Stimulated activated CD8-positive, alpha-beta memory T cell treated with anti-CD3 and anti-CD28 coated beads, Interleukin-7, amount 100 ng/mL, for 48 hours (primary cell): Measurements from ENCODE around the gene EPHA4.

Experiments
- DNase-seq, 2 donors: peaks; one replicate each; pipeline ENCODE4 v3.0.0-alpha.2; 2020; ENCODE audit warnings: low read depth in 1 of 2; ENCODE audit errors: extremely low read depth in 1 of 2

Gene EPHA4

DNA sequence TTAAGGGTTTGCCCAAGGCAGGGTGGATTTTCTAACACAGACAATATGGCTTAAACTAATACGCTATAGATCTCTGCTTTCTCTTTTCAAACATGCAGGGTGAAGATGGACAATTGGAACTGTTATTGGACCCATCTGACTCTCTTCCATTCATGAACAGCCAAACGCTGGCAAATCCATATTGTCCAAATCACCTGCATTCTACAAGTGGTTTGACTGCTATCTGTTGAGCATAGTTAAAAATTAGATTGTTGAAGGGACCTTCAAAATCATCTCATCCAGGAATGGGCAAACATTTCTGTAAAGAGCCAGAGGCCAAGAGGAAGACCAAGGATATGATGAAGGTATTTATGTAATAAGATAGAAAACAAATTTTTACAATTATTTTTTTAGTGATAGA is 65.6 kb downstream of the EPHA4 start:
- no peak for DNase-seq

DNA sequence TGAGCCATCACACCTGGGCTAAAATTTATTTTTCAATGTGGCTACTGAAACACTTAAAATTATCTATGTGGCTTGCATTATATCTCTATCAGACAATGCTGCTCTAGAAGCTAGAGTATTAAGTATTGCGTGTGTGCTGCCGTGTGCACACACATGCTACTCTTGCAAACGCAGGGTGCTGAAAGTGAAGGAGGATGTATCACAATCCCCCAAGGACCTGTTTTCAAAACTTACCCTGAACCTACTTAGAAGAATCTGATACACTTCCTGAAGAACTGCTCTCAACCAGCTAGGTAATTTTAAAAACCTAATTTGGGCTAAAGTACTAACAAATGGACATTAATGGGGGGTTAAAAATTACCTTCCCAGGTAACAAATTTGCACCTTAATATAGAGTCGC is 66.5 kb downstream of the EPHA4 start:
- no peak for DNase-seq

DNA sequence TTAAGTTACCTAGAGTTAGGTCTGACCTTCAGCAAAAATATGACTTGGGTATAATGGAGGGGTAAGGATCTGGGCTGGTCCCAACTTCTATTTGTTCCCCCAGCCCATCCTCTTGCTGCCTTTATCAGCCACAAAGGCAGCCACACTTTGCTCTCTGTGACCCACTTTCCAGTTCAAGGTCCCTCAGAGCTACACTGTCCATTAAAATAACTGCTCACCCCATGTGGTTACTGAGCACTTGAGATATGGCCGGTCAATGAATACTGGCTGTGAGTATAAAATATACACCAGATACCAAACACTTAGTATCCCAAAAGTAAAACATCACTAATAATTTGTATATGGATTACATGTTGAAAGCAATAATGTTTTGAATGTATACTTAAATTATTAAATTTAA is 67.2 kb downstream of the EPHA4 start:
- no peak for DNase-seq

DNA sequence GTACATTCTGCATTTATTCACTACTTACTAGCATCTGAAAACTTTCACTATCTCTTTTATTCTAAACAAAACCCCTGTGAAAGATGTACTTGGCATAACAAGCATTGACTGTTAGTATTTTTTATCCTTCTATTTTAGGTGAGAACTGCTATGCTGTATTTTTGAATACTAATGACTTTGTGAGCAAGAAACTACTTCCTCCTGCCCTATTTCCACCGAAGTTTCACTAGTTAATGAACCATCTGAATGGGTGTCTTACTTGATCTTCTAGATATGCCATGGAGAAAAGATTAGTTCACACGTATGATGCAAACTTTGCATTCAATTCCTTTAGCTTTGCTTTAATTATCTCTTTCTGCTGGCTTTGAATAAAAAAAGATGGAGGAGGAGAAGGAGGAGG is 68.1 kb downstream of the EPHA4 start:
- DNase-seq, result no peak

DNA sequence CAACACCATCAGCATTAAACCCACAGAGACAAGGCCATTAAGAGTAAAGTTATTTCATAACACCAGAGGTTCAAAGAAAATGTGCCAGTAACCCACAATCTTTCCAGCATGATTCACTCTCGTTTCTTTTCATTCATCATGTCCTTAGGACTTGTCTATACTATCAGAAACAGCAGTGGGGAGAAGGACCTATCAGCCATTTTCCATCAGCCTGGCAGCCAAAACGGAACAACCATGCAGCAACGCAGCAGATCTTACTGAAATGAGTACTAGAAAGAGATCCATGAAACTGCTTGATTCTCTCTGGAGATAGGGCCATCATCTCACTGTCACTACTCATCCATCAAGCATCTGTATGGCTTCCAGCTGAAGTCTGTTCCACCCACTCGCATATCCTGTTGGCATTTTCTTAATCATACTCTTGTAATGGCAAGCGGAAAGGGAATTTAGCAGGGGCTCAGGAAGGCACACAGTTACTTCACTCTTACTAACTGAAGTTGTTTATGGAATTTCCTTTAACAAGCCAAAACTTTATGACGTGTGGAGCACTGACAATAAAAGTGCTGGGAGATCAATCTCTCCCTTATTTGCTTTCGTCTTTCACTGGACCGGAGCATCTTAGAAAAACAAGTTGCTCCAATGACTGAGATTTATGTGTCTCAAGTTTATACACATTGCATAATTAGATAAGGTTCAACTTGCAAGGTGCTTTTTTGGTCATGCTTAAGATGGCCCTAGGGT is 69.7 kb downstream of the EPHA4 start:
- peak in 1 of 2 donors; percentile 11 for DNase-seq

DNA sequence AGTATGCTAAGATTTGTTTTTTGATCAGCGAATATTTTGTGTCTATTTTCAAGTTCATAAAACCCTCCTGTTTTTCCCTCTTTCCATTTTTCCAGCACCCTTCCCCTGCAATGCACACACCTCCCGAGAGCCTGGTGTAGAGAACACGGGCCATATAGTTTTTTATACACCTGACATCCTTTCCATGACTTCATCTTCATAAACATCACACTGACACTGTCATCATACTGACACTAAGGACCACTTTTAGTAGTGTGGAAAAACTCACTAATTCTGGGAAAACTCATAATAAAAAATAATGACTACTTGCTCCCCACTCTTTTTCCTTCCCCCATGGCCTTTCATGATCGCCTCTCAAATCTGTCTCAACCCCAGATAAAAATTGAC is 70.2 kb downstream of the EPHA4 start:
- DNase-seq, result no peak

DNA sequence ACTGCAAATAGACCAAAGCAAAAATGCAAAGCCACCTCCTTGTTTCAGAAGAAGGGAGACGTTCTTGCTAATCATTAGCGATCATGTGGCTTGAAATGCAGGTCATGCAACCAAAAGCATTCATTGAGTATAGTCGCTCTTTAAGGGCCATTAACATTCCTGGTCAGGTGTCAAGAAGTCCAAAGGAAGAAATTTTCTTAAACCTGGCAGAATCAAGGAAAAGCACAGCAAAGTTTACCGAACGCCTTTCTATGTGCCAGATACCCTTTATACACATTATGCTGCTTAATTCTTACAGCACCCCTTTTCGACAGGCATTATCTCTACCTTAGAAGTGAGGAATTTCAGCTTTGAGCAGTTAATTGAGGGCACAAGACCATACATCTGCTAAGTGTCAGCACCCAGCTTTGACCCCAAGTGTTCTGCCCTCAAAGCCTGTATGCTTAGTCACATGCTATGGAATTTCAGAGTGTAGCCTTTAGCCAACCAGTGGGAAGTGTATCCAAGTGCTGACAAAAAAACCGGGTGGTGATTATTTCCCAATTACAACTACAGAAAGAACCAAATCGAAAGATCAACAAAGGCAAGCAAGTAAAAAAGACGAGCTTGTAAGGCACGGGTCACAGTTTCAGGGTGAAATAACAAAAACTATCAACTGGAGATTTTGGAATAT is 70.8 kb downstream of the EPHA4 start:
- DNase-seq, result no peak

DNA sequence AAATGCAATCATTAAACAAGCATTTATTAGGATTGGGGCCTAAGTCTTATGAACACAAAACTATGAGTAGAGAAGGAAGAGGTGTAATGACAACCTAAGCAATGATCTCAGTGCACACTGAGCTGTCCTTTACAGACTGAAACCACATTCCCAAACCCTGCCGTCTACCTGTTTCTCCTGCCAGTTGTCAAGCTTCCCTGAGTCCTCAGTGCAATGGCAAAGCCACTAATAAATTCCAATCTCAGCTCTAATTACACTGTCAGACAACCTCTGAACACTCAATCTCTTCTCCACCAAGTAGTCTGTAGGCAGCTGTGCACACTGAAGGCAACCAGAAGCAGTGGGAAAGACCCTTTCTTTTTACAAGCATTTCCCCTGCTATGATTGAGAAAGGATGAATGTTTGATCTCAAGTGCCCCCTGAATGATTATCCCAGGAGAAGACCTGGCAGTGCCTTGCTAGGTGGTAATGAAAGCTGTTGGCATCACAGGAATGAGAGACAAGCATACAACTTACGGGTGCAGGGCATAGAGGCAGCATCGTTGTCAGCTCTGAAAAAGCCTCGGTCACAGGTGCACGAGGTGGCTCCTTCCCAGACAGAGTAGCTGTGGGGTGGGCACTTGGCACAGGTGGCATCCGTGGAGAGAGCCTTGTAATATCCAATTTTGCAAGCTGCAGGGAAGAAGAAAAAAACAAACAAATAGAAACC is 71.4 kb downstream of the EPHA4 start:
- no peak for DNase-seq

DNA sequence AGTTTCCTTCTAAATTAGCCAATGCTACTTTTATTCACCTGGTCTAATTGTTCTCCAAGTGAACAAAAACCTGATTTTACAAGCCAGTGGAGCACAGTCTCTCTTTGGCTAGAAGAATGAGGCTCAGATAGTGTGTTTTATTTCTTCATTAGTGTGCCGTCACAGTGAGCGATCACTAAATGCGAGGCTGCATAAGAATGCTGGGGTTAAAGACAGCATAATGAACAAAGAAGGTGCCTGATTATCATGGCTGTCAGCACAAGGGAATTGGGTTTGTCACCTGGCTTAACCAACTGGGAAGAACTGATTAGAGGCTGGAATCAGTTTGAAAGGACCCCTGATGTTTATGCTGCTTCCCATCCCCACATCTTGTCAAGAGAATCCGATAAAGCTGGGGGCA is 76.4 kb downstream of the EPHA4 start:
- no peak for DNase-seq

DNA sequence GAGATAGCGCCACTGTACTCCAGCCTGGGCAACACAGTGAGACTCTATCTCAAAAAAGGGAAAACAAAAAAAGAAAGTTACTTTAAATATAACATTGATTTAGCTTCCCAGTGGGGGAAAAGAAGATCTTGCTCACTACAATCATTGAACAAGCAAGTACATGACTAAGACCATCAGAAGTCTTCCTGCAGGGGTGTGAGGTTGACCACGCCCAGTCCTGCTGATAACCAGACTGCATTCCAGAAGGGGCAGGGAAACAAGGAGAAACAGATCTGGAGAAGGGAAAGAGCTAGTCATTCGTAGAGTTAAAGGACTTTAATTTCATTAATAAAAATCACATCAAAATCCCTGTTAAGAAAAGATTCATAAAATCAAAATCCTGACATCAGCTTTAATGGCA is 77.5 kb downstream of the EPHA4 start:
- DNase-seq, result no peak

DNA sequence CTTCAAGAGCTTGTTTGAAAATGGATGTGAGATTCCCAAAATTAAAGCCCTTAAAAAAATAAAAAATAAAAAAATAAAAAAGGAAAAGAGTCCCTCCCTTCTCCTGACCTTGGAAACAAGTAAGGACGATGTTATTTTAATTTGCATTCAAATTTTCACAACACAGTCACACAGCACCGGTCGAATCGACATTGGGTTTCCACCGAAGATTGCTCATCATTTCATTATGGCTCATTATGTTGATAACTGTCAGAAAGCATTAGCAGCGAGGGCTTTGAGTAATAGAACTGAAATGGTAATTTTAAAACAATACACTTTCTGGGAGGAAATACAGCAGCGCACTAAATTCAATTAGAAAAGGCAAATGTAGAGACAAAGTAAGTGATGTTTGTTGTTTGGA is 78.7 kb downstream of the EPHA4 start:
- DNase-seq, result no peak

DNA sequence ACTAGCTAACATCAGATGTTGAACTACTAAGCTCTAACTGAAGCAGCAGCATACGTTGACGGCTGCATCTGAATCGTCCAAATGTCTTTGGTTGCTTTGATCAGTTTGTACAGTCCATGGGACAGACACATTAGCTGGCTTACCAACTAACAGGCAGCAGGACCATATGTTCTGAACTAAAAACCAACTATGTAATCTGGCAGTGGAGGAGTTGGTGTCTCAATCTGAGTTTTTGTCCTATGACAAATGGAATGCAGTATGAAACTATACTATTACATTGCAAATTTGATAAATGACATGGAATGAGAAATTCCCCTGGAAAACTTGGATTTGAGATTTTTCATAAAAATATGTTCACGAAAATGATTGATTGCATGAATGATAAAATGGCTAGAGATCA is 79.5 kb downstream of the EPHA4 start:
- no peak for DNase-seq

DNA sequence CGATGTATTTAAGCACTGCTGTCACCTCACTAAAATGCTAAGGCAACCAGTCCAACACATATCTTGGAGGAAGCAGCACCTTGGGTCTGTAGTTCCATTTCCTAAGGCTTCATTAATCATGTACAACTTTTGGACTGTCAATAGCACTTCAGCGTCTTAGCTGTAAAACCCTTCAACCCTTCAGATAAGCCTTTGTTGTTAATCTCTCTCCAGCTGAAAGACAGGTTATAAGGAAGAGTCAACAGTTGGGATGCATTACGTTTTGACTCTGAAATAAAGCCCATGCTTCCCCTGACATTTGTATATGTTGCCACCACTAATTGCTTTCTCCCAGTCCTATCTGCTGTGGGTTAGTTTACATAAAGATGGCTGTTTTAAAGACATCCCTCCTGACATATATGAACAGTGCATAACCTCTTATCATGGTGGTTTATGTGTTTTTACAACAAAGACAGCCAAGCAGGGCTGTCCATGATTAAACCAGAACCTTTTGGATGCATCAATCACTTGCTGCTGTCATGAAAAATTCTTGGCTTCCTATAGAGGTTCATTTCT is 81.5 kb downstream of the EPHA4 start:
- DNase-seq, result no peak

DNA sequence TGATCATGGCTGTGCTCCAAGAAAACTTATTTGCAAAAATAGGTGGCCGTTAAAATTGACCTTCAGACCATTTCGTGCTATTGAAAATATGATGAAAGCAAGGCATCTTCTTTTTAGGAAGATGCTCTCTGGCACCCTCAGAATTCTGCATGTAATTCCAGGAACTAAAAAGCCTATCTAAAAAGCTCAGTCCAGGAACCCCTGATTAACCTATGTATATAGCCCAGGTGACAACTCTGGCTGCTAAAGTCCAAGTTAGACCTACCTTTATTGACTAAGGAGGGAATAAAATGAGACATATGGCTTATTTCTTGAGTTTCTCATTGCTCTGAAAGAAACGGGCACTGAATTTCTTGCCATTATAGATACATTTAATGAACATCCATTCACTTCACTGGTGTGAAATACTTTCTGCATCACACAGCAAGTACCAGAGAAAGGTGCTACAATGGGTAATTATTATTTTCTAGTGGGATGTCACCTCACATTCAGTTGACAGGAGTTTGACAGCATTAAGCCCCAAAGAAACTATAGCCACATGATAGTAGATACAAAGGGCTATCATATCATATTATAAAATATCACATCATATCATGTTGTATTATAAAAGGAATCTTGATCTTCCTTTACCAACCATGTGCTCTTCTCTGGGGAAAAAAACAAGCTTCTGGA is 83.8 kb downstream of the EPHA4 start:
- DNase-seq, result no peak

DNA sequence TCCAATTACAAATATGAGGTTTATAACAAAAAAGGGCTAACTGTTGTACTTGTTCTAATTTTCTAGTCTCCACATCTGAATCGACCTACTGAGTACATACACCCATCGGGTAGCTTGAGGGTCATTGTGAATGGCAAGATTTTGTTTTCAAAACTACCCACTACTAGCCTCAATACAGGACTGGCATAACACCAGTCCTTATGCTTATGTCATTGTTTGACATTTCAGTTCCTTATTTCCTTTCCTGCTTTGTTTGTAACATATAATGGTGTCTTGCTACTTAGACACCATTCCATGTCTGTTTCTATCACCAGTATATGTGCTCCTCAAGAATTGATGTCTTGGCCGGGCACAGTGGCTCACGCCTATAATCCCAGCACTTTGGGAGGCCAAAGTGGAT is 86.0 kb downstream of the EPHA4 start:
- no peak for DNase-seq

DNA sequence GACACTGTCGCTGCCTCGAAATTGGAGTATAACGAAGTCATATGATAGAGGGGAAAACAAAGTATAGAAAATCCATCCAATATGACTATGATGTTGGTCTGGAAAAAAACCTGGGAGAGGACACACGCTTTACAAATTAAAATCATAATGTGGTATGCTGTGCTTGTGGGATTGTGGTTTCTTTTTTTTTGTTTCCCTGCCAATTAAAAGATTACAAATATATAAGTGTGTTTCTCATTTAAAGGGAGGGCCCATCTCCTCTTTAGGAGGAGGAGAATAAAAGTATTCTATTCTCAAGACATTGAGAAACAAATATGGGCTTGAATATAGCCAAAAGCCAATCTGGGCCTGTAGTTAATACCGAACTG is 86.6 kb downstream of the EPHA4 start:
- no peak for DNase-seq

DNA sequence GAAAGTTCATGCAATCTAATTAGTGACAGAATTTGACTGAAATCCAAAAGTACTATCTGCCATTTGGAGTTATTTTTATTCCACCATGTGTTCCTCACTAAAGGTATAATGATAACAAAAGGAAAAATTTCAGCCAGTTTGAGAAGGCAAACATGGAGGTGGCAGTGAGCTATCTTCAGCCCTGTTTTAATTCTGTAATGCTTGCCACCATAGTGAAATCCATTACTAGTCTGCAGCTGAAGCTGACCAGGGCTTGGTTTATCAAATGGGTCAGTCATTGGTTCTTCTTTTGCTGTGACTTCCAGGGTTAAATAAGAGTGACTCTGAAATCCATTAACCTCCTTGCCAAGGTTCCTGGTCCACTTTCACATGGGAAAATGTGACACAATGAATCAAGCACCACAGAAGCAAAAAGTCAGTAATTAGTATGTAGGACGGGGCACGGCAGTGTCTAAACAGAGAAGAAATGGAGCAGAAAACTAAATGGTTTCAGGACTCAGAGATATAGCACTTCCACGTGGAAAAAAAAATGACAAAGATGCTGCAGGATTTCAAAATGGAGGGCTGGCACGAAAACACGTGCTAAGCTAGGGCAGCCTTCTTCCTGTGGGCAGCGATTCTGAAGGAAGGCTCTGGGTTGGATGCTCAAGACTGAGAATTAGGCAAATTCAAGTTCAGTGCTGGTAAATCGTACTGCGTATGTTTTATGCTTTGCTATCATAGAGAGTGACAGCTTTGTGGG is 87.2 kb downstream of the EPHA4 start:
- no peak for DNase-seq

DNA sequence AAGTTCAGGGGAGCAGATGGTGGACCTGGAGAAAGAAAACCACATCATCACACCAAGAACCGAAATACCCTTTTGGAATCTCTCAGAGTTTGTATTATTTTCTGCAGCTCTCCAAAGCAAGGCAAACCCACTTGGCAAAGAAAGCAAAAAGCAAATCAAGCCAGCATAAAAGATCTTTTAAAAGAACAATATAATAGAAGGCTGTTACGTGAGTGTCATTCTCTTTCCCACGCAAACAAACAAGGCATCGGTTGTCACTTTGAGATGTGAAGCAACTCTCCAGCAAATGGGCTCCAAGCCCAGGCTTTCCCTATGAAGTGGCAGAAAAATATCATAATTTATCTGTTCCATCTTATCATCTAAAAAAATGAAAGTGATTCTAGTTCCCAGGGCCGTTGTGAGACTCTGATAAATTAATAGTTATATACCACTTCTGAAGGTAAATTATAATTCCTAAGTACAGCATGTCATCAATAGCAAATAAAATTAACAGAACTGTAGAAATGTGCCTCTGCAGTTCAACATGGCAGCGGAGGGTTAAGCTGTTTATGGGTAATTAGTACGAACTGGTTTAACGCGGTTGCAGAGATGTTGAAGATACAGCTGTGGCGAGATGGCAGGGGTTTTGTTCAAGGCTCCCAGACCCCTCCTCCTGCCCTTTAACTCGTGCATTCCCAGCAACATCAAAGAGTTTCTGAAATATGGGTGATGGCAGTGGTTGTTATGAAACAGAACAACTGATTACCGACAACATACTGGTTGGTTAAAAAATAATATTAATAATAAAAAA is 89.2 kb downstream of the EPHA4 start:
- DNase-seq, result no peak

DNA sequence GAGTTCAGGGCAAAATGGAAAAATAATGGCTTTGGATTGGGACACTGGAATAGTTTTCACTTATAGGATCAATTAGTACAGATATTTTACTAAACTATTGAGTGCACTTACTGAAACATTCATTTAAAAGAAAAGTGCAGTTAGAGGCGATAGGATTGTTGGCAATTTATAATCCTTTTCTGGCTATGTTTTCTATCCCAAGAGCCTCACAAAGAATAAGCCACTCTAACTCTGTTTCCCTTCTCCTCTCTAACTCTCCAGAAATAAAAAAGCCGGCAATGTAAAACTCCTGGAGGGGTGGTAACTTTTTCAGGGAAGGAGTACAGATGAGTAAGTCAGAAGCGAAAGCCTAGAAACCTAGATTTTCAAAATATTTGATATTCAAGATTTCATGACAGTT is 91.3 kb downstream of the EPHA4 start:
- DNase-seq, result no peak

DNA sequence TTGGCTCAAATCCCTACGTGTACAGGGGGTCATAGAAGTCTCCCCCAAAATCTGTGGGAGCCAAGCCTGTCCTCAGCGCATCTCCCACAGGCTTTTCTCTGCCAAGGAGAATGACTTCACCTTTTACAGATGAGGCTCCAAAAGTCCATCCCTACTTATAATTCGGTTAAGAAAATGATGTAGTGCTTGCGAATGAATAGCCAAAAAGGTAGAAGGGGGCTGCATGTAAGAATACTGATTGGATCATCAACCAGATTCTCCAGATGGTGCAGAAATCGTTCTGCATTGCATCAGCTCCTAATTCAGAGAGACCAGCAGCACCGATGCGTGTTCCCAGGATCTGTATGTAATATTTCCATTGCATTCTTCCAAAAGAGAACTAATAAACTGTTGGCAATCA is 91.9 kb downstream of the EPHA4 start:
- DNase-seq, result no peak
